Fibroblast of lung (primary cell): Measurements from ENCODE around the gene KCNK2.

Experiments
- EZH2 ChIP-seq: IDR thresholded peaks from 2 replicates; pipeline ENCODE4 v1.5.1; 2012; ENCODE audit warnings: low read length, control low read depth, mild to moderate bottlenecking; ENCODE audit errors: missing control alignments
- TF ChIP-seq, protein P1 (sequence below), 2 donors: IDR thresholded peaks in 1 of 2; conservative IDR thresholded peaks in 1 of 2; 1 replicate in 1 of 2; 2 replicates in 1 of 2; pipeline ENCODE4 v1.5.1; 2011 to 2012; ENCODE audit warnings: low read length in 2 of 2, control low read depth in 1 of 2, inconsistent platforms in 1 of 2, low read depth in 1 of 2, mild to moderate bottlenecking in 1 of 2

DNA sequence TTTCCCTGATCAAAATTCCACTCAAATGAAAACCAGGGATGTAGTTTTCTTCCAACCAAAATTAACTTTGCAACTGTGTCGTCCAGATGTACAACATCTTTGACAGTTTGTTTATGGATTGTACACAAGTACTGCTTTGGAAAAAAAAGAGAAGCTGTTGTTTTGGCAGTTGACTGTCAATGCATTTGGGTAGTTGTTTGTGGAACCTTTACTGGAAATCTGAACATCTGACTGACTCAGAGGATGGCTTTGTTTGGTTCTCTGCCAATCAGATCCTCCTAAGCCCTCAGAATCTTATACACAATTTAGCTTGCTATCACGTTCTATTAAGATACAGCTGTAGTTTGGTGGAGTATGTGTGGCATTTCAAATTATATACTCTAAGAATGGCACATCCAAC is 195.0 kb downstream of the KCNK2 start:
- TF ChIP-seq, protein P1, sequence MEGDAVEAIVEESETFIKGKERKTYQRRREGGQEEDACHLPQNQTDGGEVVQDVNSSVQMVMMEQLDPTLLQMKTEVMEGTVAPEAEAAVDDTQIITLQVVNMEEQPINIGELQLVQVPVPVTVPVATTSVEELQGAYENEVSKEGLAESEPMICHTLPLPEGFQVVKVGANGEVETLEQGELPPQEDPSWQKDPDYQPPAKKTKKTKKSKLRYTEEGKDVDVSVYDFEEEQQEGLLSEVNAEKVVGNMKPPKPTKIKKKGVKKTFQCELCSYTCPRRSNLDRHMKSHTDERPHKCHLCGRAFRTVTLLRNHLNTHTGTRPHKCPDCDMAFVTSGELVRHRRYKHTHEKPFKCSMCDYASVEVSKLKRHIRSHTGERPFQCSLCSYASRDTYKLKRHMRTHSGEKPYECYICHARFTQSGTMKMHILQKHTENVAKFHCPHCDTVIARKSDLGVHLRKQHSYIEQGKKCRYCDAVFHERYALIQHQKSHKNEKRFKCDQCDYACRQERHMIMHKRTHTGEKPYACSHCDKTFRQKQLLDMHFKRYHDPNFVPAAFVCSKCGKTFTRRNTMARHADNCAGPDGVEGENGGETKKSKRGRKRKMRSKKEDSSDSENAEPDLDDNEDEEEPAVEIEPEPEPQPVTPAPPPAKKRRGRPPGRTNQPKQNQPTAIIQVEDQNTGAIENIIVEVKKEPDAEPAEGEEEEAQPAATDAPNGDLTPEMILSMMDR (conservative IDR thresholded peaks at IDR 0.05 in 1 of 2, IDR thresholded peaks at IDR 0.05 in 1 of 2; ENCODE audit: low read depth in 1 of 2, low read length in 2 of 2), result no peak
- TF ChIP-seq EZH2, result no peak
